Measurements from ENCODE around the gene MCM3AP.

MCM3AP gene

GRCh38 chr21:46205766-46206162, 79.6 kb downstream of the MCM3AP start:
- no peak for TF ChIP-seq CREB1 (IDR thresholded peaks at IDR 0.05; ENCODE audit: low read depth)

- TF ChIP-seq EGR1 (IDR thresholded peaks at IDR 0.05) (no peak), RAD21 (IDR thresholded peaks at IDR 0.05; ENCODE audit: low read depth) (no peak), ZBTB7A (IDR thresholded peaks at IDR 0.05; ENCODE audit: low read depth) (no peak), NFIC (IDR thresholded peaks at IDR 0.05) (no peak), CEBPB (IDR thresholded peaks at IDR 0.05) (no peak), CREB1 (IDR thresholded peaks at IDR 0.05; ENCODE audit: low read depth) (no peak), REST (IDR thresholded peaks at IDR 0.05; ENCODE audit: low read depth) (no peak), FOXM1 (IDR thresholded peaks at IDR 0.05; ENCODE audit: borderline replicate concordance, low read depth) (no peak), TCF12 (IDR thresholded peaks at IDR 0.05; ENCODE audit: low read depth) (no peak), MAX (IDR thresholded peaks at IDR 0.05) (no peak), EP300 (IDR thresholded peaks at IDR 0.05; ENCODE audit: borderline replicate concordance) (no peak), TEAD4 (IDR thresholded peaks at IDR 0.05) (no peak), TAF1 (IDR thresholded peaks at IDR 0.05; ENCODE audit: low read depth) (no peak)
Observed at GRCh38 chr21:46205166-46205565, 80.2 kb downstream of the MCM3AP start.

GRCh38 chr21:46203203-46203600, 82.2 kb downstream of the MCM3AP start:
- no peak for TF ChIP-seq CREB1 (IDR thresholded peaks at IDR 0.05; ENCODE audit: low read depth)
- TF ChIP-seq TCF12 (IDR thresholded peaks at IDR 0.05; ENCODE audit: low read depth), result no peak
- TF ChIP-seq FOXM1 (IDR thresholded peaks at IDR 0.05; ENCODE audit: borderline replicate concordance, low read depth), result no peak
- no peak for TF ChIP-seq EP300 (IDR thresholded peaks at IDR 0.05; ENCODE audit: borderline replicate concordance)
- TF ChIP-seq REST (IDR thresholded peaks at IDR 0.05; ENCODE audit: low read depth), result no peak
- no peak for TF ChIP-seq YY1 (IDR thresholded peaks at IDR 0.05; ENCODE audit: low read depth)
- TF ChIP-seq CEBPB (IDR thresholded peaks at IDR 0.05), result no peak
- TF ChIP-seq NFIC (IDR thresholded peaks at IDR 0.05), result no peak
- no peak for TF ChIP-seq EGR1 (IDR thresholded peaks at IDR 0.05)
- no peak for TF ChIP-seq TAF1 (IDR thresholded peaks at IDR 0.05; ENCODE audit: low read depth)
- TF ChIP-seq USF1 (IDR thresholded peaks at IDR 0.05), result no peak

GRCh38 chr21:46202592-46203202, 82.7 kb downstream of the MCM3AP start:
- TF ChIP-seq CREB1 (IDR thresholded peaks at IDR 0.05; ENCODE audit: low read depth), result no peak
- no peak for TF ChIP-seq TEAD4 (IDR thresholded peaks at IDR 0.05)
- no peak for TF ChIP-seq REST (IDR thresholded peaks at IDR 0.05; ENCODE audit: low read depth)
- no peak for TF ChIP-seq NFIC (IDR thresholded peaks at IDR 0.05)
- TF ChIP-seq EGR1 (IDR thresholded peaks at IDR 0.05), result no peak
- TF ChIP-seq TCF12 (IDR thresholded peaks at IDR 0.05; ENCODE audit: low read depth), result no peak
- no peak for TF ChIP-seq MAX (IDR thresholded peaks at IDR 0.05)
- no peak for TF ChIP-seq USF1 (IDR thresholded peaks at IDR 0.05)
- TF ChIP-seq EP300 (IDR thresholded peaks at IDR 0.05; ENCODE audit: borderline replicate concordance), result no peak
- TF ChIP-seq RAD21 (IDR thresholded peaks at IDR 0.05; ENCODE audit: low read depth), result no peak
- TF ChIP-seq CEBPB (IDR thresholded peaks at IDR 0.05), result no peak
- TF ChIP-seq TAF1 (IDR thresholded peaks at IDR 0.05; ENCODE audit: low read depth), result no peak
- TF ChIP-seq FOXM1 (IDR thresholded peaks at IDR 0.05; ENCODE audit: borderline replicate concordance, low read depth), result no peak

Measured in Ishikawa (cell line).